ENCODE results near the gene GDF11. TPM values are rescaled to one million over a fixed set of nuclear protein-coding genes. Genes with fewer than 3 reads are reported as not detected.

Gene GDF11
- total RNA-seq = 2.5 and 3.3 TPM in 2 replicates

DNA sequence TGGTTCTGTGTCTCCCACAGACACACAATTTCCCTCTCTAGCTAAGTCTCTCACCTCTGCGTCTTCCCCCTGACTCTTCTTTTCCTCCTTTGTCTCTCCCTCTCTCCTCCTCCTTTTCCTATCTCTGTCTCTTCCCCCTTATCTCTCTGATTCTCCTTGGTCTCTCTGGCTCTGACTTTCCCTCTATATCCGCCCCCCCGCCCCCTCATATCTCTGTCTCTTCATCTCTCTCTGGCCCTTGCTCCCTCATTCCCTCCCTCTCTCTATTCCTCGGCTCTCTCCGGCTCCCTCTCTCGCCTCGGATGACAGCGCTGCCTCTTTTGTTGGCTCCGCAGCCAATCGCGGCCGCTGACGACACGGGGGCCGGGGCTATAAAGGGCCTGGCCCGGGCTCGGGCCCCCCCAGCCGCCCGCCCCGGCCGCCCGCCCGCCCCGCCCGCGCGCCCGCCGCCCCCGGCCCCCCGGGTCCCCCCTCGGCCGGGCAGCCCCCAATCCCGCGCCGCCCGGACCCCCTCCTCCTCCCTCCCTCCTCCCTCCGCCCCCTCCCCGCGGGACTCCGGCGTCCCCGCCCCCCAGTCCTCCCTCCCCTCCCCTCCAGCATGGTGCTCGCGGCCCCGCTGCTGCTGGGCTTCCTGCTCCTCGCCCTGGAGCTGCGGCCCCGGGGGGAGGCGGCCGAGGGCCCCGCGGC is at the start of gene GDF11:
Gene GDF11, plus strand, starts transcription at position 404 of the 687 bp plus-strand sequence. Its CDS starts 195 bp downstream, at position 599.

DNA sequence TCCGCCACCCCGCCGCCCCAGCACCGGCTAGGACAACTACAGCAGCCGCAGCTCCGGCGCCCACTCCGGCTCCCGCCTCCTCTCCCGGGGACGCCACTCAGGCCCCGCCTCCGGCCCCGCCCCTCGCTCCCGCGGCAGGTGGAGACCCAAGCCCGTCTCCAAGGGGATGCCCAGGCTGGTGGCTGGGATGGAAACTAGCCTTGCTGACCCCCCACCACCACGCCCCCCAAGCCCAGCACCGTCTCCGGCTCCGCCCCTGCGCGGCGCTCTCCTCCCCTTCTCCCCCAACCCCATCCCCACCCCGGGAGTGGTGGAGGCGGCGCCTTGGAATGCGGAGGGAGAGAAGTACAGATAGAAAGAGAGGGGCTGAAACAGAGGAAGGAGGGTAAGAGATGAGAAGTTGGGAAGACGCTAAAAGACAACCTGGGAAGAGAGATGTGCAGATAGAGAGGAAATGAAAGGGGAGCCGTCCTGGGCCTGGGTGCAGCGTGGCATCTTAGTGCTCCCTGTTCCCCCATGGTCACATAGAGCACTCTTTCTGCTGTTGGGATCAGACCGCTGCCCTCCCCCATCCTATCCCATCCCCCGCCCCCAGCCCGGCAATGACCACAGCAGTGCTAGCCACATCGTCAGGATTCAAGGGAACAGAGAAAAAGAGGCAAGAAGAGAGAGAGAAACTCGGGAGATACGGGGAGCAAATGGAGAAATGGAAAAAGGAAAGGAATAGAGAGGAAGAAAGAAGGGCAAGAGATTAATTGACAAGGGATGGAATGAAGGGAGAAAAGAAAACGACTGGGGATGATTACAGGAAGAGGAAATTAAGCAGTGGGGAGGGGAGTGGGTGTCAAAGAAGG is 34.9 kb upstream of the GDF11 start, which contains the start of gene ITGA7:
Gene ITGA7, minus strand, starts transcription at position 64 of the 854 bp plus-strand sequence. CDS start 222 bp downstream, outside the sequence.

DNA sequence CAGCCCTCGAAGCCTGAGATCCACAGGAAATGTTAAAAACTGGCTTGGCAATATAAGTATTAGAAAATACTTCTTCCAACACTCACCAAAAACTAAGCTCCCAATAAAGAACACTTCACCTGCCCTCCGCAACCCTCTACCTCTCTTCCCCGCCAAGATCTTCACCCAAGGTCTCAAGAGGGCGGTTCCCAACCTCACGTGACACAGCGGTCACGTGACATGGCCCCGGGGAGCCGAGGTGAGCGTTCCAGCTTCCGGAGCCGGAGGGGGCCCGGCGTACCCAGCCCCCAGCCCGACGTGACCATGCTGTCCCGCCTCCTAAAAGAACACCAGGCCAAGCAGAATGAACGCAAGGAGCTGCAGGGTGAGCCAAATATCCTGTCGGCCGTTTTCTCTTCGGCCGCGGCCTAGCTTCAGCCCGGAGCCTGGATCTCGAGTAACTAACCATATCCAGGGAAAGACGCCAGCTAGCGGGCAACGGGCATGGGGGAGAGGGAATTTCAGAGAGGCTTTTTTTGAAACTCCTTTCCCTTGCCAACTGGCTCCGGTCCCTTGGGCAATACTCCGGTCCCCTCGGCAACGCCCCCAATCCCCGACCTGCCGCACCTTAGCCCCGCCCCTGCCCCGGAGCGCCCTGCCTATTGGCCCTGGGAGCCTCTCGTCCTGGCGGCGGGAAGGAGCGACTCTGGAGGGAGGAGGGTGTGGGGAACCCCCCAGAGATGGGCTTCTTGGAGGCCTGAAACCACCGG is 26.9 kb upstream of the GDF11 start, which contains the start of gene BLOC1S1:
Gene BLOC1S1, plus strand, starts transcription at position 214 of the 749 bp plus-strand sequence. Its CDS starts 6 bp downstream, at position 220.

DNA sequence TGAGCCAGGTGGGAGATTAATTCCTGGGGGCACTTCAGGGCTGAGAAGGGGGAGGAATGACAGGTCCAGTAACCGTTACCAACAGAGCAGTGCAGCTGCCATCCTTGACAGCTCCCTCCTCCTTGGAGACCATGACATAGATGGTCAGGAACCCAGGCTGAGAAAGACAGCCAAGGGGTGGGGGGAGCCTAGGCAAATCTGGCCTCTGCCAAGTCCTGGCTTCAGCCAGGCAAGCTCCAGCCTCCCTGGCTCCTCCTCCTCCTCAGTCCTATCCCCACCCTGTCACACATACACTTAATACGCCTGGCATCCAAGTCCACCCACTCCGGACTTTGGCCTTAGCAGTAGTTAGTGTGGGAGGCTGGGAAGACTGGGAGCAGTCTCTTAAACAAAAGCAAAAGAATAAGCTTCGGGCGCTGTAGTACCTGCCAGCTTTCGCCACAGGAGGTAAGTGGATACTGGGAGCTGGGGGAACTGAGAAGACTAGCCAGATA is 22.8 kb upstream of the GDF11 start, which contains the start of gene RDH5:
Gene RDH5, plus strand, starts transcription at position 323 of the 494 bp plus-strand sequence. CDS start 792 bp downstream, outside the sequence.

DNA sequence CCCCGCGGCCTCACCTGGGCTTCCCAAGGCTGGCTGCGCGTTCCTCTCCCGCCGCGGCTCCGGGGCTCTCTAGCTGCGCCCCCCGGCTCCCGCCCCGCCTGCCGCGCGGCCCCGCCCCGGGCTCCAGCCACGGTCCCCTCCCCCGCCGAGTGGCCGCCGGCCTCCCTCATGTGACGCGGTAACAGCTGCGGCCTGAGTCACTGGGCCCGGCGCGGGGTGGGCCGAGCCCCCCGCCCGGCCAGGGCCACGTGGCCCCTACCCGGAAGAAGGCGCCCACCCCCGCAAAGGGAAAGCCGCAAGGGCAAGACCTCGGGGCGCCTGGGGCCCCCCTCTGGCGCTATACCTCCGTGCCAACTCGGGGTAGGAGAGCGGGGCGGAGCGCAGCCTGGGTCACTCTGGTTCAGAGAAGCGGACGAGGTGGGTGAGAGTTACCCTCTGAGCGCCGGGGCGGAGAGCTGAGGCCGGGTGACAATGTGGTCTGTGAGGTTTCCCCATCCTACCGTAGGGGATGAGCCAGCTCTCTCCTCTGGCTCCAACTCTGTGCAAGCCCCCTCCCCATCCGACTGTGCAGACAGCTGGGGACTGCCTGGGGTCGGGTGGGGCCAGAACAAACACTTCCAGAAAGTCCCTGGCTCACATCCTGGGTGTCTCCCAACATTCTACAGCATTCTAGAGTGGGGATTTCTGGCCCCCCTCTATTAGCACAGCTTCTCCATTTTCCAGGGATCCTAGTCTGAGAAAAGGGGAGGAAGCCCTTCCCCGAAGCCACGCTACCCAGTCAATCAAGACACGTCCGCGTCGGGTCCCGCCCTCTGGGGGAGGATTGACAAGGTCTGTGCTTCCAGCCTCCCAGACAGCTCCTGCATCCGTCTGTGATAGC is 13.7 kb upstream of the GDF11 start, which contains the start of gene CD63:
Gene CD63, minus strand, starts transcription at position 71 of the 880 bp plus-strand sequence. CDS start 668 bp downstream, outside the sequence.

Other genes starting within 250 kb of the GDF11 start
- not detected in 2 replicates for gene OR6C4, start 193.5 kb upstream of the GDF11 start, total RNA-seq
- not detected in 2 replicates for gene OR2AP1, start 170.7 kb upstream of the GDF11 start, total RNA-seq
- gene OR10P1, start 106.2 kb upstream of the GDF11 start, total RNA-seq = not detected in 2 replicates
- 0.07 and 0.30 TPM in 2 replicates for gene ITGA7, start 35.2 kb upstream of the GDF11 start, total RNA-seq
- gene BLOC1S1, start 27.1 kb upstream of the GDF11 start, total RNA-seq = 155 and 161 TPM in 2 replicates
- gene RDH5, start 22.7 kb upstream of the GDF11 start, total RNA-seq = 0.67 and 3.0 TPM in 2 replicates
- gene CD63, start 14.1 kb upstream of the GDF11 start, total RNA-seq = 720 and 809 TPM in 2 replicates
- 132 and 161 TPM in 2 replicates for gene SARNP, start 74.6 kb downstream of the GDF11 start, total RNA-seq
- gene ORMDL2, start 74.9 kb downstream of the GDF11 start, total RNA-seq = 37.3 and 40.5 TPM in 2 replicates
- 30.0 and 31.7 TPM in 2 replicates for gene DNAJC14, start 86.5 kb downstream of the GDF11 start, total RNA-seq
- 2.3 and 3.5 TPM in 2 replicates for gene MMP19, start 99.8 kb downstream of the GDF11 start, total RNA-seq
- gene PYM1, start 184.8 kb downstream of the GDF11 start, total RNA-seq = 32.3 and 41.1 TPM in 2 replicates
- 31.7 and 41.1 TPM in 2 replicates for gene DGKA, start 188.0 kb downstream of the GDF11 start, total RNA-seq
- 0.69 TPM in 1 of 2 replicates, not detected in the other for gene PMEL, start 222.9 kb downstream of the GDF11 start, total RNA-seq
- gene CDK2, start 223.7 kb downstream of the GDF11 start, total RNA-seq = 44.6 and 46.3 TPM in 2 replicates
- gene RAB5B, start 231.0 kb downstream of the GDF11 start, total RNA-seq = 49.1 and 52.2 TPM in 2 replicates